T1000 (cell line): ENCODE measurements around the gene PPARD.
"Not testable (repeated sequence)": the region's sequence is repeated elsewhere in the genome, so short reads cannot be mapped to it uniquely, and the experiment has no call there.

Source experiments
- DNase-seq: peaks from one replicate; lab custom pipeline; 2025; ENCODE audit warnings: mixed read lengths; lab: John Stamatoyannopoulos, UW

Gene PPARD

DNA sequence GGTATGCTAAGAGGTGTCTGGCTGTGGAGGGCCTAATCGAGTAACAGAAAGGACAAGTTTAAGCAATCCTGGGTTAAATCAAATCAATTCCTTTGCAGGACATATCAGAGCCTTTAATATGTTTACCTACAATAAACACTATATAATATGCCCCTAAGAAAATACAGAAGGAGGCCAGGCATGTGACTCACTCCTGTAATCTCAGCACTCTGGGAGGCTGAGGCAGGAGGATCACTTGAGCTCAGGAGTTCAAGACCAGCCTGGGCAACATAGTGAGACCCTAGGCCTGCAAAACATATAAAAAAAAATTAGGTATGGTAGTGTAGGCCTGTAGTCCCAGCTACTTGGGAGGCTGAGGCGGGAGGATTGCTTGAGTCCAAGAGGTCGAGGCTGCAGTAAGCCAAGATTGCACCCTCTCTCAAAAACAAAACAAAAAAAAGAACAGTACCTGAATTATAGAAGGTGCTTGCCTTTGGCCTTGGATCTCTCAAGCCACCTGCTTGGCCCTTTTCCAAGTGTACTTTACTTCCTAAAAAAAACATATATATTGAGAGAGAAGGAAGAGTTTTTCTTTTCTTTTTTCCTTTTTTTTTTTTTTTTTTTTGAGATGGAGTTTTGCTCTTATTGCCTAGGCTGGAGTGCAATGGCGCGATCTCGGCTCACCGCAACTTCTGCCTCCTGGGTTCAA is 96.2 kb downstream of the PPARD start:
- not testable (repeated sequence) for DNase-seq

DNA sequence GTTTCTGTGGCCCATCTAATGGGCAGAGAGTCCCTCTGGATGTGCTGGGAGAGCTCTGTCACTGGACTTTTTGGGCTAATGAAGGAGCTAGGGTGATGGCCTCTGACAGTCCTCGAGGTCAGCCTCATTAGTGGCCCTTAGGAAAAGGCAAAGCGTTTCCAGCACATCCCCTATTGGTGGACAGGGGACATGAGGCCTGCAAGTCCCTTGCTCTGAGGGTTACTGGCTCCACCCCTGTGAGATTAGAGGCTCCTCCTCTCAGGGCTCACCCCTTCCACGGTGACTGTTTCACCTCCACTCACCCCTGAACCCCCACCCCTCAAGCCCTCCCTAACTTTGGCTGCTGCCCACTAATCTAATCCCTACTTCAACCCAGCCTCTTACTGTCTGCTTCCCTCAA is 97.0 kb downstream of the PPARD start:
- no peak for DNase-seq

DNA sequence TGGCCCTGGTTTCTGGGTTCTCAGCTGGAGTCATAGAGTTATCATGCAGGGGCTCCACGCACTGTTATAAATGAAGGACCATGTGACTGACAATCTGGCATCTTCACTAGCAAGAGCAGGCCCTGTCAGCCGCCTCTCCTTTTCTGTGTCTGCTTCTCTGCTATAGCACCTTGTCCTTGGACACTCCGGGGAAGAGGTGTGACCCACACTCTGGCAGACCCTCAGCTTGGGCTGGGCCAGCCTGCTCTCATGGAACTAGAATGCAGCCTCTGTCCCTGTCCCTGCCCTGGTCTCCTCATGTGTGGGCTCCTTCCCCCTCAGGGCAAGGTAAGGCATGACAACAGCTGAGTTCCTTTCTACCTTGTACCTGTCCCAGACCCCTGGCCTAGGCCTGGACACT is 98.8 kb downstream of the PPARD start:
- no peak for DNase-seq

DNA sequence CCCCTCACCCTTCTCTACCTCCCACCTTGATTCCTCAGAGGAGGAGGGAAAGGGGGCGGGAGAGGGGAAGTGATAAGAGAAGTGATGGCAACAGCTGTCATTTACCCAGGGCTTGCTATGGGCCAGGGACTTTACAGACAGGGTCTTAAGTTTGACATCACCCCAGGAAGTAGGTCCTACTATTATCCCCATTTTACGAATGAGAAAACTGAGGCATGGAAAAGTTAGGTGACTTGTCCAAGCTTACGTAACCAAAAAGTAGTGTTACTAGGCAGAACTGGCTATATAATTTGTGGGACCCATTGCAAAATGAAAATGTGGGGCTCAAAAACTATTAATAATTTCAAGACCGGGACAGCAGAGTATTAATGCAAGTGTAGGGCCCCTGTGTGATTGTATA is 99.3 kb downstream of the PPARD start:
- no peak for DNase-seq

DNA sequence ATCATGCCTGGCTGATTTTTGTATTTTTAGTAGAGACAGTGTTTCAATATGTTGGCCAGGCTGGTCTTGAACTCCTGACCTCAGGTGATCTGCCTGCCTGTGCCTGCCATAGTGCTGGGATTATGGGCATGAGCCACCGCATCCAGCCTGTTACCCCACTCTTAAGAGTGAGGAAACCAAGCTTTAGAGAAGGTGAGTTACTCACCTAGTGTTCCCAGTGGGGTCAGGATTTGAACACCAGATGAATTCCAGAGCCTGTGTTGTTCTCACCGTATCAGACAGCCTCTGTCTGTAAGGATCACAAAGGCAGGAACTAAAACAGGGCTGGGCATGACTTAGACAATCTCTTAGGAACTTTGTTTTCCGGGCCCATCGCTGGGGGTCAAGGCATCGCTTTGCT is 100.3 kb downstream of the PPARD start:
- DNase-seq: no peak

GRCh38 chr6:35443341-35444030 is 101.1 kb downstream of the PPARD start:
- DNase-seq: no peak

GRCh38 chr6:35445691-35446090 is 103.3 kb downstream of the PPARD start:
- DNase-seq: no peak

- no peak for DNase-seq
These were observed 105.8 kb downstream of the PPARD start for GRCh38 chr6:35448191-35448590.

DNA sequence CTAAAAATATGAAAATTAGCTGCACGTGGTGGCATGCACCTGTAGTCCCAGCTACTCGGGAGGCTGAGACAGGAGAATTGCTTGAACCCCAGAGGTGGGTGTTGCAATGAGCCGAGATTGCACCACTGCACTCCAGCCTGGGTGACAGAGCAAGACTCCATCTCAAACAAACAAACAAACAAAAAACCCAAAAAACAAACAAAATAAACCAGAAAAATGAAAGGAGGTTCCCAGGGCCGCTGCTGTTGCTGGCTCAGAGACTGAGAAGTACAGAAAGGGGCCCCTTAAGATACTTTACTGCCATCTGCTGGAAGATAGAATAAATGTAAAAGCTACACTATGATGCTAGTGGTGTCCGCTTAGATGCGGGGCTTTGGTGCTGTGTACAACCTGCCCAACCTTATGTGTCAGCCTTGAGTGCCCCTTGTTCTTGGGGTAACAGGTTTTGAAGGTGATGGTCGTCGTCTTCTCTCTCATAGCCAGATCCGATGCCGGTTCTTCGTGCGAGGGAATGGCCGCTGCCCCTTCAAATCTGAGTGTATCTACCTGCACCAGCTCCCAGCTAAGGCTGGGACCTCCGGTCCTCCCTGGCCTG is 107.0 kb downstream of the PPARD start:
- DNase-seq: peak; percentile 39

GRCh38 chr6:35451354-35452182 is 109.2 kb downstream of the PPARD start:
- no peak for DNase-seq

GRCh38 chr6:35452183-35453090 is 110.1 kb downstream of the PPARD start, which contains the start of gene FANCE:
Gene FANCE (plus strand): TSS chr6:35452338. CDS start chr6:35452546, 208 bp downstream.
- peak; percentile 95 for DNase-seq

DNA sequence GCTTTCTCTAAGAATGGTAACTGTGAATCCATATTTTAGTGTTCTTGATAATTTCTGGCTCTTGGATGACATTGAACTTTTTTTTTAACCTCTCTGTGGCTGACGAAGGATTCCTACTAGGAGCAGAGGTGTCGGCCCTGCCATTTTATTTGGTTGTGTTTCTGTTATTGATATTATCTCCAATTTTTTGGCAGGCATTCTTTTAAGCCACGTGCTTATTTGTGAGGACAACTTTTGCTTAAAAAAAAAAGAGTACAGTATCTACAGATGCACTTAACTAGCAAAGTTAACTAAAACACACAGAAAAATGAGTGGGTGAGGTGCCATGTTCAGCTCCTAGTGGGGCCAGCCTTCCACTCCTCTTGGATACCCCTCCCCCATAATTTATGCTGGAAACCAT is 110.9 kb downstream of the PPARD start:
- no peak for DNase-seq

DNA sequence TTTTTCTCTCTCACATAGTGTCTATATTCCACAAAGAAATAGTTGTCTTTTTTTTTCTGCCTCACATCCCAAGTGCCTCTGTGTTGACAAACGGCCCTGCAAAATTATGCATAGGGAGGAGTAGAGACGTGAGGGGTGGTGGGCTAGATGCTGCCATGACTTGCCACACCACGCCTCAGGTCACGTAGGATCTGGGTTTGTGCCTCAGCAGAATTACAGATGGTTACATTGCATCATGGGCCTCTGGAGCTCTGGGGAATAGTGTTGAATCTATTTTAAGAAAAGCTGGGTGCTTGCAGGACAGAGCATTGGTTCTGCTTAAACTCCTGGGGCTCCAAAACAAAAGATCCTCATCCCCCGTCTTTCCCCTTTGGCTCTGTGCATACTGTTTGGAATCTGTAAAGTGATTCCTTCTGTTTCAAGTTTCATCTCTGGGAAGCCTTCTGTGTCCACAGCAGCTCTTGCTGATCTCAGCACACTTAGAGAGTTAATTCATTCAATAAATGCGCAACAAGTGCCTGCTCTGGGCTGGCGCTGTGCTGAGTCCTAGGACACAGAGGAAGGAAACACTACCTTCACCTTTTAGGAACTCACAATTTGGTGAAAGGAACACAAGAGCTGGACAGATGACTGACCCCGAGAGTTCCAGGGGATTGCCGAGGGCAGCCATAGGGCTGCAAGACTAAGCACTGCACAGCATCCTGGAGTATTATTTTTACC is 112.2 kb downstream of the PPARD start:
- no peak for DNase-seq

- DNase-seq: no peak
These were observed 115.5 kb downstream of the PPARD start for GRCh38 chr6:35457907-35458306.

DNA sequence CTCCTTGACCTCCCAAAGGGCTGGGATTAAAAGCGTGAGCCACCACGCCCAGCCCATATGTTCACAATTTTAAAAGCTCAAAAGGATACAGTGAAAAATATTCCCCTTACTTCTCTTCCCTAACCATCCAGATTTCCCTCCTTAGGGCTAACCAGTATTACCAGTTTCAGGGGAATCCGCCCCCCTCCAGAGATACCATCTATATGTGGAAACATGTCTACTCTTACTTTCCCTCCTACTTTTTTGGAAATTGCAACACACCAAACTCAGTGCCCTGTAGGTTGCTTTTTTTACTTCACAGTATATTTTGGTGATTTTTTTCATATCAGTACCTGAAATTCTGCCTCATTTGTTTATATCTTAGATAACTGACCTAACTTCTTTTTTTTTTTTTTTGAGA is 118.9 kb downstream of the PPARD start:
- DNase-seq: no peak

GRCh38 chr6:35463292-35463691 is 120.9 kb downstream of the PPARD start:
- DNase-seq: no peak

GRCh38 chr6:35465646-35466045 is 123.3 kb downstream of the PPARD start:
- no peak for DNase-seq

DNA sequence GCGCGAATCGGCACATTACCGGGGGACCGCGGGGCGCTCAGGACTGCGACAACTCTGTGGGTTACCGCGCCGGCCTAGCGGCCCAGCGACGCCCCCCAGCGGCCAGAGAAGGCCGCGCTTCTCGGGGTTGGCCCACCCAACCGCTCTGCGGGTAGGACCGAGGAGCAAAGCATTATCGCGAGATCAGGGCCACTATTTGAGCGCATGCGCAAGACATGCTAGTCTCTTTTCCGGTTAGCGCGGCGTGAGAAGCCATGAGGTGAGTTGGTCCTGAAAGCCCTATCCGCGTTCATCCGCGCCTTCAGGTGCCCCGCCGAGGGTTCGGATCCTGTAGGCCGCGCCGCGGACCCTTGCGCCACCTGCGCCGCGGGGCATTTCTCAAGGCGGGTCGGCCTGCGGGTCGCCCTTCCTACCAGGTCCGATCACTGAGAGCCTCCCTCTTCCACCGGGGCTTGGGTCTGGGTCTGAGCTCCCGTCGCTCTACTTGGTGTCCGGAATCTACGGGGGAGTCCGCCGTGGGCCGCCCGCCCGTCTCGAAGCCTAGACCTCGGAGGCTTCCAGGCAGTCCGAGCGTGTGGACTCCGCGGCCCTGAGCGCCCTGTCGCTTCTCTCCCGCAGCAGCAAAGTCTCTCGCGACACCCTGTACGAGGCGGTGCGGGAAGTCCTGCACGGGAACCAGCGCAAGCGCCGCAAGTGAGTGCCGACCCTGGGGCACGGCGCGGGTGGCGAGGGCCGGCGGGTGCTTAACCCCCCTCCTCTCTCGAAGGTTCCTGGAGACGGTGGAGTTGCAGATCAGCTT is 126.0 kb downstream of the PPARD start, which contains the start of gene RPL10A:
Gene RPL10A, plus strand, starts transcription at position 221 of the 799 bp plus-strand sequence. Its CDS starts 34 bp downstream, at position 255.
- peak; percentile 93 for DNase-seq

DNA sequence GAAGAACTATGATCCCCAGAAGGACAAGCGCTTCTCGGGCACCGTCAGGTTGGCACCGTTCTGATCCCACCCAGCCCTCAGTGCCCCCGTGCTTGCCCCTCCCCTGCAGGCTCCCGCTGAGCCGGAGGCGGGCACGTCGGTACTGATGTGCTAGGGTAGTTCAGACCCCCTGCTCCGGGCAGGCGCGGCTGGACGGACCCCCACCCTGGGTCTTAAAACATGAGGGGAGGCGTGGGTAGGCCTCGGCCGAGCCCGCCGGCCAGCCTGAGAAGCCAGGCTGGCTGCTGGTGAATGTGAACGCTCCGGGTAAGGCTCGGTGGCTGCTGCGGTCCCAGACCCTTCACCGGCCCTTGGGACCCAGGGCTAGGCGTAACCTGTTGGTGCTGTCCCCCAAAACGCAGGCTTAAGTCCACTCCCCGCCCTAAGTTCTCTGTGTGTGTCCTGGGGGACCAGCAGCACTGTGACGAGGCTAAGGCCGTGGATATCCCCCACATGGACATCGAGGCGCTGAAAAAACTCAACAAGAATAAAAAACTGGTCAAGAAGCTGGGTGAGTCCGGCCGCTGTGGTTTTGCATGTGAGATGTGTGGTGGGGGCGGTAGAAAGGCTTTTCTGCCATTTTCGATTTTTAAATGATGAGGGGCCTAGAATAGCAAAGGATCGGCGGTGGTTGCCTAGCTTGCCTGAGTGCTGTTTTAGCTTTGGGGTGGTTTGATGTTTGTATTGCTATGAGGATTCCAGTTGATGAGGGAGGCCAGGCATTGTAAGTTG is 126.8 kb downstream of the PPARD start:
- DNase-seq: no peak
